ENCODE measurements around the gene PTPN6.
A peak's percentile ranks its signal among the peaks of the same experiment; 100 is the strongest.

The PTPN6 gene

DNA sequence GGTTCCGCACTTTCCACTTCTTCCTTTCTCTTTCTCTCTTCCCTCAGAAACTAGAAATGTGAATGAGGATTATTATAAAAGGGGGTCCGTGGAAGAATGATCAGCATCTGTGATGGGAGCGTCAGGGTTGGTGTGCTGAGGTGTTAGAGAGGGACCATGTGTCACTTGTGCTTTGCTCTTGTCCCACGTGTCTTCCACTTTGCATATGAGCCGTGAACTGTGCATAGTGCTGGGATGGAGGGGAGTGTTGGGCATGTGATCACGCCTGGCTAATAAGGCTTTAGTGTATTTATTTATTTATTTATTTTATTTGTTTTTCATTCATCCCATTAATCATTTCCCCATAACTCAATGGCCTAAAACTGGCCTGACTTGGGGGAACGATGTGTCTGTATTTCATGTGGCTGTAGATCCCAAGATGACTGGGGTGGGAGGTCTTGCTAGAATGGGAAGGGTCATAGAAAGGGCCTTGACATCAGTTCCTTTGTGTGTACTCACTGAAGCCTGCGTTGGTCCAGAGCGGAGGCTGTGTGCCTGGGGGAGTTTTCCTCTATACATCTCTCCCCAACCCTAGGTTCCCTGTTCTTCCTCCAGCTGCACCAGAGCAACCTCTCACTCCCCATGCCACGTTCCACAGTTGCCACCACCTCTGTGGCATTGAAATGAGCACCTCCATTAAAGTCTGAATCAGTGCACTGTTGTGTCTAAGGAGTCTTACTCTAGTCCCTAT, 28.0 kb upstream of the PTPN6 start:
- DNase-seq, result no peak

DNA sequence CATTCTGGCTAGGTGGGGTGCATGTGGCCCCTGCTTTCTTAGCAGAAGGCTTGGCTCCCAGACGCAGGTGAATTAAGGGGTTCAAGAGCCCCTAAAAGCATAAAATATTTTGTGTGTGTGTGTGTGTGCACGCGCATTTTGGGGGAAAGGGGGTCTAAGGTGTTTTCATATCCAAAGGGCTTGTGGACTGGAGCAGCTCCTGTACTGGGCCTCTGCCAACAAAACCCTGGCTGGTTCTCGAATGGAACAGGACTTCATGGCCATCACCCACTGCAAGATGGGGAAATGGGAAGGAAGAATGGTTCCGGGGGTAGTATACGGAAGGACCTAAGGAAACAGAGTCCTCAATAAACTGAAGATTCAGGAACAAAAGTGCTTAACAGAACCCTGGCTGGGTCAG, 27.3 kb upstream of the PTPN6 start:
- DNase-seq, result no peak

DNA sequence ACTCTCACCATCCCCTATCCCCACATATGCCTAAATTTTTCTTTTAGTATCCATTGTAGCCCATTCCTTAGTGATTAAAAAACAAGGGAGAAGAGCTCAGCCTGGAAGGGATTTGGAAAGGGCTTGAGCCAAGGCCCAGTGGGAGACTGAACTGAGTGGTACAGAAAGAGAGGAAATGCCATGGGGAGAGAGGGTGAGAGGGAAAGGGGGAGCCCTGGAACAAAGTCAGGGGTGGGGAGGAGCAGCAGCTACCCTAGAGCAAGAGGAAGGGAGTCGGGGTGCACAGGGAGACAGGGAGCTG, 26.0 kb upstream of the PTPN6 start:
- no peak for DNase-seq

DNA sequence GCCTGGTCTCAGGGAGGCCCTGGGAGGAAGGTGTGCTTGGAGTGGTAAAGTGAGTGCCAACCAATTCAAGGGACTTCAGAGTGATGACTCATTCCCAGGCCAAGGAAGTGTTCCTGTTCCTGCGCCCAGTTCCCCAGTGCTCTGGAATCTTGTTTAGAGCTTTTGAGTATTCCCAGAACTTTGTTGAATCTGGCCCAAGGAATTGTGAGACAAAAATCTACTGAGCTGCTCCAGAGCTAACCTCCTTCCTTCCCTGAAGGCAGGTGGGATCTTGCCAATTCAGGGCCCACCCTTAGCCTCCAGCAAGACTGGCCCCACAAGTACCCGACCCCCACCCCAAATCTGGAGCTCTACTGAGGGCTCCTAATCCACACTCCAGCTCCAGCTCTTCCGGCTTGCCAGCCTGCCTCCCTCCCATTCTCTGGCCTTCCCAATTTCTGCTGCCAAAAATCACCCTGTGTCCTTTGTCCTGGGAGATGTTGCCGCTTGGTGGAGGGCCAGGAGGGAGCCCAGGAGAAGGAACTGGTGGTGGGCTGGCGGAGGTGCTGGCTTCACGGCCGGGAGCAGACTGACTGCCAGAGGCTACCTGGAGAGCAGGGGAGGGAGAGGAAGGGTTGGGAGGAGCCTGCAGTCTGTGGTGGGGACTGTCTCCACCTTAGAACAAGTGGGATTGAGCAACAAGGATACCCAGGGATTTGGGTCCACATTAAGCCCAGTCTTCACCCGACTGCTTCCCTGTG, 25.4 kb upstream of the PTPN6 start:
- no peak for DNase-seq

- peak; percentile 36 for DNase-seq
Measured at GRCh38 chr12:6927379-6928021, 23.7 kb upstream of the PTPN6 start, which contains the start of gene ATN1. TSS of gene ATN1 (plus strand) at chr12:6927959. CDS start at chr12:6934002, 6,043 bp downstream.

DNA sequence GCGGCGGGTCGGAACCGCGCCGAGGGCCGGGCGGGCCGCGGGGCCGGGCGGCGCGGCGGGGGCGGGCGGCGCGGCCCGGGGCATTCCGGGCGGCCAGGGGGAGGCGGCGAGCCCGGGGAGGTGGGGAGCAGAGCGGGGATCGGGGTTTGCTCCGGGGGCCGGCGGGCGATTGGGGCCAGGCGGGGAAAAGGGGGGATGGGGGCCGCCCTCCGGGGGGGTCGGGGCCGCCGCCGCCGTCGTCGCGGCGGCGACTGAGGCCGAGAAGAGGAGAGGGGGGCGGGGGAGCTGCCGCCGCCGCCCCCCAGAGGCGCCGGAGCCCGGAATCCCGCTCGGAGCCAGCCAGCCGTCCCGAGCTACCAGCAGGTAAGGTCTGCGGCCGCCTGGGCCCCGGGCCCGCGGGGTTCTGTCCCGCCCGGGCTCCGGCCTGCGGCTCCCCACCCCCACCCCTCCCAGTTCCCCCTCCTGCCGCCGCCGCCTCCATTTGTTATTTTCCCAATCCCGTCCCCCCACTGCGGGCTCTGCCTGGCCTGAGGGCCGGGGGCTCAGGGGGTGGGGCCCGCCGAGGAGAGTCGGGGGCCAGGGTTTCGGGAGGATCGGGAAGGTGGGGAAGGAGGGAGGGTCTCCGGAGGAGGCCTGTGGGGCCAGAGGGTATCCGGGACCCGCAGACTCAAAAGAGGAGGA, 23.0 kb upstream of the PTPN6 start:
- DNase-seq, result no peak

- DNase-seq, result no peak
Measured at GRCh38 chr12:6928703-6929407, 22.3 kb upstream of the PTPN6 start.

GRCh38 chr12:6929466-6930452, 21.4 kb upstream of the PTPN6 start:
- no peak for DNase-seq

DNA sequence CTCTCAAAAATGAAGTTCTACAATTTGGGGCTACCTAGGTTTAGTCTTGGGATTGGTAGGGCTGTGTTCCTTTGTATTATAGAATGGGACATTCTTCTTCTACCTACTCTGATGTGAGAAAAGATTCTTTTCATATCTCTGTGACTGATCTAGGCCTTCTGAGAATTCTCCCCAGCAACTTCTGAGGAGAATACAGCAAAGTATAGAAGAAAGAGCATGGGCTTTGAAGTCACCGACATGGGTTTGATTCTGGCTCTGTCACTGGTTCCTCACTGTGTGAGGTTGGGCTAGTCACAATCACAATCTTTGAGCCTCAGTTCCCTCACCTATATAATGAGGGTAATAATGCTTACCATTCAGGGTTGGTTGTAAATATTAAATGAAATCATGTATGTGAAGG, 18.4 kb upstream of the PTPN6 start:
- DNase-seq, result no peak

- no peak for DNase-seq
Measured at GRCh38 chr12:6934110-6934509, 17.0 kb upstream of the PTPN6 start.

DNA sequence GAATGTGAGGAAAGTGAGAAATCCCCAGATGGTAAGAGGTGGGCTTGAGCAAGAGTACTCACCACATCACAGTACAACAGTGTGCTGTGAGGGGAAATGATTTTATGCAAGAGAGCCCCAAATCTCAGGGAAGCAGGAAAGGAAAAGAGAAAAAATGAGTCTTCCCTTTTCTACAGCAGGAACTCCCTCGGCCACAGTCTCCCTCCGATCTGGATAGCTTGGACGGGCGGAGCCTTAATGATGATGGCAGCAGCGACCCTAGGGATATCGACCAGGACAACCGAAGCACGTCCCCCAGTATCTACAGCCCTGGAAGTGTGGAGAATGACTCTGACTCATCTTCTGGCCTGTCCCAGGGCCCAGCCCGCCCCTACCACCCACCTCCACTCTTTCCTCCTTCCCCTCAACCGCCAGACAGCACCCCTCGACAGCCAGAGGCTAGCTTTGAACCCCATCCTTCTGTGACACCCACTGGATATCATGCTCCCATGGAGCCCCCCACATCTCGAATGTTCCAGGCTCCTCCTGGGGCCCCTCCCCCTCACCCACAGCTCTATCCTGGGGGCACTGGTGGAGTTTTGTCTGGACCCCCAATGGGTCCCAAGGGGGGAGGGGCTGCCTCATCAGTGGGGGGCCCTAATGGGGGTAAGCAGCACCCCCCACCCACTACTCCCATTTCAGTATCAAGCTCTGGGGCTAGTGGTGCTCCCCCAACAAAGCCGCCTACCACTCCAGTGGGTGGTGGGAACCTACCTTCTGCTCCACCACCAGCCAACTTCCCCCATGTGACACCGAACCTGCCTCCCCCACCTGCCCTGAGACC, 15.6 kb upstream of the PTPN6 start:
- DNase-seq, result no peak

DNA sequence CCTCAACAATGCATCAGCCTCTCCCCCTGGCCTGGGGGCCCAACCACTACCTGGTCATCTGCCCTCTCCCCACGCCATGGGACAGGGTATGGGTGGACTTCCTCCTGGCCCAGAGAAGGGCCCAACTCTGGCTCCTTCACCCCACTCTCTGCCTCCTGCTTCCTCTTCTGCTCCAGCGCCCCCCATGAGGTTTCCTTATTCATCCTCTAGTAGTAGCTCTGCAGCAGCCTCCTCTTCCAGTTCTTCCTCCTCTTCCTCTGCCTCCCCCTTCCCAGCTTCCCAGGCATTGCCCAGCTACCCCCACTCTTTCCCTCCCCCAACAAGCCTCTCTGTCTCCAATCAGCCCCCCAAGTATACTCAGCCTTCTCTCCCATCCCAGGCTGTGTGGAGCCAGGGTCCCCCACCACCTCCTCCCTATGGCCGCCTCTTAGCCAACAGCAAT, 14.9 kb upstream of the PTPN6 start:
- no peak for DNase-seq

DNA sequence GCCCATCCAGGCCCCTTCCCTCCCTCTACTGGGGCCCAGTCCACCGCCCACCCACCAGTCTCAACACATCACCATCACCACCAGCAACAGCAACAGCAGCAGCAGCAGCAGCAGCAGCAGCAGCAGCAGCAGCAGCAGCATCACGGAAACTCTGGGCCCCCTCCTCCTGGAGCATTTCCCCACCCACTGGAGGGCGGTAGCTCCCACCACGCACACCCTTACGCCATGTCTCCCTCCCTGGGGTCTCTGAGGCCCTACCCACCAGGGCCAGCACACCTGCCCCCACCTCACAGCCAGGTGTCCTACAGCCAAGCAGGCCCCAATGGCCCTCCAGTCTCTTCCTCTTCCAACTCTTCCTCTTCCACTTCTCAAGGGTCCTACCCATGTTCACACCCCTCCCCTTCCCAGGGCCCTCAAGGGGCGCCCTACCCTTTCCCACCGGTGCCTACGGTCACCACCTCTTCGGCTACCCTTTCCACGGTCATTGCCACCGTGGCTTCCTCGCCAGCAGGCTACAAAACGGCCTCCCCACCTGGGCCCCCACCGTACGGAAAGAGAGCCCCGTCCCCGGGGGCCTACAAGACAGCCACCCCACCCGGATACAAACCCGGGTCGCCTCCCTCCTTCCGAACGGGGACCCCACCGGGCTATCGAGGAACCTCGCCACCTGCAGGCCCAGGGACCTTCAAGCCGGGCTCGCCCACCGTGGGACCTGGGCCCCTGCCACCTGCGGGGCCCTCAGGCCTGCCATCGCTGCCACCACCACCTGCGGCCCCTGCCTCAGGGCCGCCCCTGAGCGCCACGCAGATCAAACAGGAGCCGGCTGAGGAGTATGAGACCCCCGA, 14.3 kb upstream of the PTPN6 start:
- no peak for DNase-seq

- DNase-seq, result peak; percentile 94
Measured at GRCh38 chr12:6937481-6938352, 13.4 kb upstream of the PTPN6 start.

DNA sequence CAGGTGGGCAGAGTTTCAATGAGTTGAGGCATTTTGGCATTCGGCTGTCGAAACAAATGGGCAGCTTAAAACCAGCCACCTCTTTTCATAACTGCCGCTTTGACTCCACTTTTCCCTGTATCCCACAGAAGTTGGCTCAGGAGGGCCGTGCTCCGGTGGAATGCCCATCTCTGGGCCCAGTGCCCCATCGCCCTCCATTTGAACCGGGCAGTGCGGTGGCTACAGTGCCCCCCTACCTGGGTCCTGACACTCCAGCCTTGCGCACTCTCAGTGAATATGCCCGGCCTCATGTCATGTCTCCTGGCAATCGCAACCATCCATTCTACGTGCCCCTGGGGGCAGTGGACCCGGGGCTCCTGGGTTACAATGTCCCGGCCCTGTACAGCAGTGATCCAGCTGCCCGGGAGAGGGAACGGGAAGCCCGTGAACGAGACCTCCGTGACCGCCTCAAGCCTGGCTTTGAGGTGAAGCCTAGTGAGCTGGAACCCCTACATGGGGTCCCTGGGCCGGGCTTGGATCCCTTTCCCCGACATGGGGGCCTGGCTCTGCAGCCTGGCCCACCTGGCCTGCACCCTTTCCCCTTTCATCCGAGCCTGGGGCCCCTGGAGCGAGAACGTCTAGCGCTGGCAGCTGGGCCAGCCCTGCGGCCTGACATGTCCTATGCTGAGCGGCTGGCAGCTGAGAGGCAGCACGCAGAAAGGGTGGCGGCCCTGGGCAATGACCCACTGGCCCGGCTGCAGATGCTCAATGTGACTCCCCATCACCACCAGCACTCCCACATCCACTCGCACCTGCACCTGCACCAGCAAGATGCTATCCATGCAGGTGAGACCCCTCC, 12.6 kb upstream of the PTPN6 start:
- no peak for DNase-seq

GRCh38 chr12:6939191-6939540, 12.0 kb upstream of the PTPN6 start:
- DNase-seq, result no peak

DNA sequence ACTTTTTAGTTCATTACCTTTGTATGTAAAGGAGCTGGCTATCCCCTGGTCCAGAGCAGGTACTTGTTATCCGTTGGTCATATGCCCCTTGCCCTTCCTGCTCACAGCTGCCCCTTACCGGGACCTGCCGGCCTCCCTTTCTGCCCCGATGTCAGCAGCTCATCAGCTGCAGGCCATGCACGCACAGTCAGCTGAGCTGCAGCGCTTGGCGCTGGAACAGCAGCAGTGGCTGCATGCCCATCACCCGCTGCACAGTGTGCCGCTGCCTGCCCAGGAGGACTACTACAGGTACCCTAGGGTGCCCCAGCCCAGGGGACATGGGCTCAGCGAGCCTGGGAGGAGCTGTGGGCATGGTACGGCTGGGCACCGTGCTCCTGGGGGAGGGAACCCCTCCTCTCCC, 9.9 kb upstream of the PTPN6 start:
- DNase-seq, result no peak

GRCh38 chr12:6941782-6942181, 9.4 kb upstream of the PTPN6 start:
- DNase-seq, result no peak

Measured in central memory CD4-positive, alpha-beta T cell (primary cell).